Measurements from ENCODE around the gene EEF1AKMT2. TPM values are rescaled to one million over a fixed set of nuclear protein-coding genes. Genes with fewer than 3 reads are reported as not detected.
"Not testable (repeated sequence)": the region's sequence is repeated elsewhere in the genome, so short reads cannot be mapped to it uniquely, and the experiment has no call there.

EEF1AKMT2 gene
- total RNA-seq, 1 experiment from 2014 or later: 18.4 TPM

- DNase-seq: no peak
- H3K79me2 ChIP-seq (ENCODE audit: low read depth): no peaks in the 10 kb centered on the region
- H3K4me1 ChIP-seq (replicated peaks; ENCODE audit: insufficient read depth): no peaks in the 10 kb centered on the region
- no TSS peak for BruUV-seq (replicated peaks)
- ChIA-PET CTCF (no interaction called here), POLR2A (ENCODE audit: unreplicated experiment) (interaction anchor here (0.5 kb wide), 1 partner anchor 720 kb away, joined by 4 read pairs; no protein-coding TSS in a partner anchor)
- no peak overlapping the region for H3K4me2 ChIP-seq
- H3K27me3 ChIP-seq (ENCODE audit: insufficient read depth, low read depth): no peaks in the 10 kb centered on the region
- no peaks in the 10 kb centered on the region for H3K36me3 ChIP-seq (ENCODE audit: low read depth)
- no peaks in the 10 kb centered on the region for H3K9me3 ChIP-seq (ENCODE audit: insufficient read depth, low read depth)
- H3F3A ChIP-seq (ENCODE audit: insufficient read depth, low read depth): no peaks in the 10 kb centered on the region
- no peaks in the 10 kb centered on the region for H3K9me2 ChIP-seq (ENCODE audit: insufficient read depth)
- no peak overlapping the region for H2AFZ ChIP-seq
- no peak for TF ChIP-seq CTCF (conservative IDR thresholded peaks at IDR 0.05)
- TF ChIP-seq EZH2 (IDR thresholded peaks at IDR 0.05; ENCODE audit: low read depth): no peak
- intact Hi-C loops (cut with micrococcal nuclease; ENCODE audit: unreplicated experiment): loop anchor here (5.0 kb wide), 1 partner anchor 294 kb away; no protein-coding TSS in a partner anchor
- H3K4me3 ChIP-seq: no peak overlapping the region
- 0 out of 2 replicates have a peak, but pooled peaks cover 3% of the 10 kb centered on the region for H4K20me1 ChIP-seq (ENCODE audit: insufficient read depth)
- no peak overlapping the region for H3K27ac ChIP-seq
Measured at GRCh38 chr10:124826262-124826661, 34.6 kb upstream of the EEF1AKMT2 start.

- Histone ChIP-seq H3F3A (ENCODE audit: insufficient read depth, low read depth) (no peaks in the 10 kb centered on the region), H3K4me1 (replicated peaks; ENCODE audit: insufficient read depth) (no peaks in the 10 kb centered on the region), H3K79me2 (ENCODE audit: low read depth) (no peaks in the 10 kb centered on the region), H3K9me3 (ENCODE audit: insufficient read depth, low read depth) (no peaks in the 10 kb centered on the region), H3K27me3 (ENCODE audit: insufficient read depth, low read depth) (no peaks in the 10 kb centered on the region), H3K36me3 (ENCODE audit: low read depth) (no peaks in the 10 kb centered on the region), H3K4me3 (no peak overlapping the region), H4K20me1 (ENCODE audit: insufficient read depth) (0 out of 2 replicates have a peak, but pooled peaks cover 3% of the 10 kb centered on the region), H3K9me2 (ENCODE audit: insufficient read depth) (no peaks in the 10 kb centered on the region), H2AFZ (no peak overlapping the region), H3K27ac (no peak overlapping the region), H3K4me2 (no peak overlapping the region)
- POLR2A ChIA-PET (ENCODE audit: unreplicated experiment): interaction anchor here (0.5 kb wide), 1 partner anchor 720 kb away, joined by 4 read pairs; no protein-coding TSS in a partner anchor
- CTCF ChIA-PET: no interaction called here
- no peak for DNase-seq
- intact Hi-C loops (cut with micrococcal nuclease; ENCODE audit: unreplicated experiment): loop anchor here (5.0 kb wide), 1 partner anchor 293 kb away; no protein-coding TSS in a partner anchor
- BruUV-seq (replicated peaks): no TSS peak
- no peak for TF ChIP-seq EZH2 (IDR thresholded peaks at IDR 0.05; ENCODE audit: low read depth)
- no peak for TF ChIP-seq CTCF (conservative IDR thresholded peaks at IDR 0.05)
Measured at GRCh38 chr10:124825702-124826101, 34.0 kb upstream of the EEF1AKMT2 start.

- H3K27me3 ChIP-seq (ENCODE audit: insufficient read depth, low read depth); CTCF ChIA-PET; H3K4me2 ChIP-seq; H2AFZ ChIP-seq; BruUV-seq (replicated peaks); DNase-seq; H4K20me1 ChIP-seq (ENCODE audit: insufficient read depth); H3K27ac ChIP-seq; H3K9me2 ChIP-seq (ENCODE audit: insufficient read depth); H3F3A ChIP-seq (ENCODE audit: insufficient read depth, low read depth); H3K9me3 ChIP-seq (ENCODE audit: insufficient read depth, low read depth); H3K4me1 ChIP-seq (replicated peaks; ENCODE audit: insufficient read depth); H3K36me3 ChIP-seq (ENCODE audit: low read depth); H3K79me2 ChIP-seq (ENCODE audit: low read depth); H3K4me3 ChIP-seq: not testable (repeated sequence)
- POLR2A ChIA-PET (ENCODE audit: unreplicated experiment): interaction anchor here (0.7 kb wide), 1 partner anchor 866 kb away, joined by 7 read pairs; no protein-coding TSS in a partner anchor
- intact Hi-C loops (cut with micrococcal nuclease; ENCODE audit: unreplicated experiment): loop anchor here (5.0 kb wide), 1 partner anchor 293 kb away; no protein-coding TSS in a partner anchor
Measured at GRCh38 chr10:124824932-124825331, 33.2 kb upstream of the EEF1AKMT2 start.

GRCh38 chr10:124824507-124824906 lies 32.8 kb upstream of the EEF1AKMT2 start:
- Histone ChIP-seq H3K27ac (no peak overlapping the region), H3K9me2 (ENCODE audit: insufficient read depth) (no peaks in the 10 kb centered on the region), H3K27me3 (ENCODE audit: insufficient read depth, low read depth) (no peaks in the 10 kb centered on the region), H4K20me1 (ENCODE audit: insufficient read depth) (0 out of 2 replicates have a peak, but pooled peaks cover 3% of the 10 kb centered on the region), H3F3A (ENCODE audit: insufficient read depth, low read depth) (no peaks in the 10 kb centered on the region), H3K4me3 (no peak overlapping the region), H3K9me3 (ENCODE audit: insufficient read depth, low read depth) (no peaks in the 10 kb centered on the region), H2AFZ (no peak overlapping the region), H3K36me3 (ENCODE audit: low read depth) (no peaks in the 10 kb centered on the region), H3K4me2 (no peak overlapping the region), H3K79me2 (ENCODE audit: low read depth) (no peaks in the 10 kb centered on the region), H3K4me1 (replicated peaks; ENCODE audit: insufficient read depth) (no peaks in the 10 kb centered on the region)
- DNase-seq: no peak
- CTCF ChIA-PET: no interaction called here
- POLR2A ChIA-PET (ENCODE audit: unreplicated experiment): interaction anchor here (0.7 kb wide), 1 partner anchor 867 kb away, joined by 7 read pairs; no protein-coding TSS in a partner anchor
- TF ChIP-seq EZH2 (IDR thresholded peaks at IDR 0.05; ENCODE audit: low read depth) (no peak), CTCF (conservative IDR thresholded peaks at IDR 0.05) (no peak)
- BruUV-seq (replicated peaks): no TSS peak
- intact Hi-C loops (cut with micrococcal nuclease; ENCODE audit: unreplicated experiment): no loop called here

All from PC-9 (cell line).